ENCODE measurements around the gene DLG2.

GRCh38 chr11:84947970-84948580 is 679.1 kb downstream of the DLG2 start:
- TF ChIP-seq CTCF (IDR thresholded peaks at IDR 0.05 in 2 of 3, conservative IDR thresholded peaks at IDR 0.05 in 1 of 3; ENCODE audit: insufficient read depth in 2 of 3, low read depth in 1 of 3, low read length in 3 of 3) (no peak), DDX20 (tag; IDR thresholded peaks at IDR 0.05; ENCODE audit: low read depth) (no peak), MXD1 (CRISPR knock-in tag; IDR thresholded peaks at IDR 0.05; ENCODE audit: borderline replicate concordance, poor library complexity, severe bottlenecking) (no peak), RNF219 (CRISPR knock-in tag; IDR thresholded peaks at IDR 0.05) (no peak), SMARCE1 (IDR thresholded peaks at IDR 0.05) (no peak), JUND (IDR thresholded peaks at IDR 0.05; ENCODE audit: borderline replicate concordance, low read depth, low read length) (no peak), JUND (tag; IDR thresholded peaks at IDR 0.05; ENCODE audit: borderline replicate concordance, low read depth, low read length) (no peak), ATF2 (CRISPR knock-in tag; IDR thresholded peaks at IDR 0.05) (no peak), ZNF609 (CRISPR knock-in tag; IDR thresholded peaks at IDR 0.05; ENCODE audit: borderline replicate concordance) (no peak), ZBTB11 (CRISPR knock-in tag; IDR thresholded peaks at IDR 0.05) (no peak), CREM (IDR thresholded peaks at IDR 0.05; ENCODE audit: low read depth) (no peak), SIN3A (IDR thresholded peaks at IDR 0.05; ENCODE audit: borderline replicate concordance in 2 of 2, control insufficient read depth in 1 of 2, low read depth in 2 of 2, low read length in 2 of 2) (no peak), ZBTB34 (CRISPR knock-in tag; IDR thresholded peaks at IDR 0.05) (no peak), BHLHE40 (IDR thresholded peaks at IDR 0.05; ENCODE audit: low read length) (no peak)

Measured in K562 (cell line).